Epithelial cell of proximal tubule (primary cell): ENCODE measurements around the gene CHAF1A. TPM values are rescaled to one million over a fixed set of nuclear protein-coding genes. Genes with fewer than 3 reads are reported as not detected.

Experiments
- DNase-seq: peaks from one replicate; pipeline ENCODE4 v3.0.0-alpha.2; 2011; ENCODE audit warnings: low read depth
- H3K4me3 ChIP-seq: 2 replicates; pipeline ENCODE4 v1.5.1; 2011; ENCODE audit warnings: low read depth, mild to moderate bottlenecking, low read length
- total RNA-seq: library from RNA; depleted of rRNA; stranded (reverse); fragments of >200 nt; gene quantifications from 2 replicates; pipeline ENCODE4 v1.2.3, GENCODE V29; 2015
- TF ChIP-seq, protein P1 (sequence below): conservative IDR thresholded peaks from 2 replicates; pipeline ENCODE4 v1.5.1; 2012; ENCODE audit warnings: low read depth, mild to moderate bottlenecking, low read length

CHAF1A gene
- total RNA-seq, 1 donor from 2014 or later = 36.7 TPM

GRCh38 chr19:4367336-4367723 is 35.1 kb upstream of the CHAF1A start:
- H3K4me3 ChIP-seq = no peak overlapping the region
- TF ChIP-seq, protein P1, sequence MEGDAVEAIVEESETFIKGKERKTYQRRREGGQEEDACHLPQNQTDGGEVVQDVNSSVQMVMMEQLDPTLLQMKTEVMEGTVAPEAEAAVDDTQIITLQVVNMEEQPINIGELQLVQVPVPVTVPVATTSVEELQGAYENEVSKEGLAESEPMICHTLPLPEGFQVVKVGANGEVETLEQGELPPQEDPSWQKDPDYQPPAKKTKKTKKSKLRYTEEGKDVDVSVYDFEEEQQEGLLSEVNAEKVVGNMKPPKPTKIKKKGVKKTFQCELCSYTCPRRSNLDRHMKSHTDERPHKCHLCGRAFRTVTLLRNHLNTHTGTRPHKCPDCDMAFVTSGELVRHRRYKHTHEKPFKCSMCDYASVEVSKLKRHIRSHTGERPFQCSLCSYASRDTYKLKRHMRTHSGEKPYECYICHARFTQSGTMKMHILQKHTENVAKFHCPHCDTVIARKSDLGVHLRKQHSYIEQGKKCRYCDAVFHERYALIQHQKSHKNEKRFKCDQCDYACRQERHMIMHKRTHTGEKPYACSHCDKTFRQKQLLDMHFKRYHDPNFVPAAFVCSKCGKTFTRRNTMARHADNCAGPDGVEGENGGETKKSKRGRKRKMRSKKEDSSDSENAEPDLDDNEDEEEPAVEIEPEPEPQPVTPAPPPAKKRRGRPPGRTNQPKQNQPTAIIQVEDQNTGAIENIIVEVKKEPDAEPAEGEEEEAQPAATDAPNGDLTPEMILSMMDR = no peak
- DNase-seq = no peak

GRCh38 chr19:4367781-4368127 is 34.7 kb upstream of the CHAF1A start:
- TF ChIP-seq, protein P1 = no peak
- DNase-seq = no peak

DNA sequence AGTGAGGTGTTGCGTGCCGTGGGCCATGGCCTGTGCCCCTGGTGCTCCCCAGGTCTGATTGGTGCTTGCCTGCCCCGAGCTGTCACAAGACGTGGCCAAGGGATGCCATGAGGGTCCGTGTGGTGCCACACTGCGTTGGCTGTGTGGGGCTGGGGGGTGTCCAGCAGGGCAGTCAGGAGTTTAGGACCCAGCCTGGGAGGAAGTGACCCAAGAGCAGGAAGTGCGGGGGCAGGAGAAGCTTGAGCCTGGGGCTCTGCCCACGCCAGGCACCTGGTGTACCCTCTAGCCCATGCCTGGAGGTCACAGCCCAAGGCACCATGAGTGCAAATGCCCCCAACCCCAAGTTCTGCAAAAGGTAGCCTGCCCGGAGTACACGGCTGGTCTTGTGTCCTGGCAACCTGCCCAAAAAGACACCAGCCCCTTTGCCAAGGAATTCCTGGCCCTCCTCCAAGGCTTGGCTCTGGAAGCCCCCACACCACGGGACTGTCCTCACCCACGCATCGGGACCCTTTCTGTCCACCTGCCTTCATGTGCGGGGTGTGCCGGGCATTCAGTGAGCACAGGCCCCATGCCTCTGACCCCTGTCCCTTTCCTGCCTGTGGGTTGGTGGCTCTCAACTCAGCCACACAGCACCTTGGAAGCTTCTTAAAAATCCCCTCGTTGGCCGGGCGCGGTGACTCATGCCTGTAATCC is 34.2 kb upstream of the CHAF1A start:
- TF ChIP-seq, protein P1 = no peak
- DNase-seq = no peak
- H3K4me3 ChIP-seq = no peak overlapping the region

More at GRCh38 chr19:4367781-4368127, 34.7 kb upstream of the CHAF1A start:
- no peak overlapping the region for H3K4me3 ChIP-seq

DNA sequence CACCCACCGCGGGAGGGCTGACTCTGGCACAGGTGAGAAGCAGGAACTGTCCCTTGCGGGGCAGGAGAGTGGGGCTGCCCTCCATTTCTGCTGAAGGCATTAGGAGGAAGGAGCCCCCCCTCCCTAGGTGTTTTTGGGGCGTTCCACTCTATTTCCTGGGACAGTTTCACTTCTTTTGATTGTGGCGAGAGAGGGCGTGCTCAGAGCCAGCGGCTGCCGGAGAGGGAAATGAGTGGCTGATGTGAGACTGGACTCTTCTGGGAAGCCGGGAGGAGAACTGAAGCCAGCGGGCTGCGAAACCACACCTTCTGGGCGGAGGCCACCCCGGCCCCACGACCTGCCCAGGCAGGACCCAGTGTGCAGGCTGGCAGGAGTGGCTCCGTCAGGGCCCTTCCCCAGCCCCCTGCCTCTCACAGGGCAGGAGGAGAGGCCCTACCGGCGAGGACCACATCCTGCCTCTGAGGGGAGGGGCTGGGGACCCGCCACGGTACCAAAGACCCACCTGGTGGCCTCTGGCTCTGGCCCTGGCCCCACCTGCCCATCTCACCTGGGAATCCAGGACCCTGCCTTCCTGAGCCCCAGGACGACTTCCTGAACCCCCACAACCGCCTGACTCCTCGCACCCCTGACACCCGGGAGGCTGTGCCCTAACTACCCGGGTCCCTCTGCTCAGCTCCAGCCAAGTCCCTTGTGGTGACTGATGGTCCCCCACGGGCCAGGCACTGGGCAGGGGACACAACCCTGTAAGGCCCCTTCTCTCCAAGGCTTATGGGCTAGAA is 33.1 kb upstream of the CHAF1A start:
- TF ChIP-seq, protein P1 = peak; percentile 5
- peak overlapping the region; percentile 44 for H3K4me3 ChIP-seq
- no peak for DNase-seq

DNA sequence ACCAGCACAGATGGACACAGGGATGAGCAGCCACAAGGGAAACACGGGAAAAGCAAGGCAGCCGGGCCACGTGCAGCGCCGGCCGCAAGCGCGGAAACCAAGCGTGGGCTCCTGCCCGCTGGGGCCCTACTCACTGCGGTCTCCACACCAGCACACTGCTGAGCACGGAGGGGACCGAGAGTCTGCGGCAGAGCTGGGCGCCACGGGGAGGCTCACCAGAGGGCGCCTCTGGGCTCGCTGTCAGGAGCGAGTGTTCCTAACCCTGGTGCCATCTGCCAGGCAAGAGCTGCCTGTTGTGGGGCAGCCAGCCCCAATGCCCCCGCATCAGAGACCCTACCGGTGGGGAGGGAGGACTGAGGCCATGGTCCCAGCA is 32.6 kb upstream of the CHAF1A start:
- TF ChIP-seq, protein P1 = peak; percentile 56
- DNase-seq = no peak
- H3K4me3 ChIP-seq = peak overlapping the region; percentile 44

DNA sequence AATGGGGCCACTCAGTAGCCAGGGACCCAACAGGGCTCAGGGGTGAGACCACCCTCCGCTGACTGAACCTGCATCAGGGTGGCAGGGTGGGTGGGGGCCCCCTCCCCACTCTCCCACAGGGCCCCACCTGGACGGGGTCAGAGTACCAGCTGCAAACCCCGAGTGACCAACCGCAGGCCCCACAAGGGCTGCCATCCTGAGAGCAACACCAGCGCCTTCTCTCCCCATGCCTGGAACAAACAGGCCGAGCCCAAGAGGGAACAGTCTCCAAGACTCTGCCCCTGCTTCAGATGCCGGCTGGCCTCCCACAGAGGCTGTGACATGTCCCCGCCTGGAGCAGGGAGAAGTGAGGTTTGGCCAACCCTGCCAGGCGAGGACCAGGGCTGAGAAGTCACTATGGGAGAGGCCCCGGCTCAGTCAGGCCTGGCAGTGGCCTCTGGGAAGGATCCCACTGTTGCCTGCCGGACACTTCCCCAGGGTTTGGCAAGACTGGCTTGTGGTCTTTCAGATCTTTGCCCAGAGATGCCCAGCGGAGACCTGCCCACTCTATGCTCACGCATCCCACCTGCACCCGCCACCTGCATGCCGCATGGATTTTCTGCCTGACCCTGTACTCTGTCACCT is 31.9 kb upstream of the CHAF1A start:
- no peak for DNase-seq
- H3K4me3 ChIP-seq = no peak overlapping the region
- TF ChIP-seq, protein P1 = no peak
